ENCODE results near the gene ACBD6.

ACBD6 gene

DNA sequence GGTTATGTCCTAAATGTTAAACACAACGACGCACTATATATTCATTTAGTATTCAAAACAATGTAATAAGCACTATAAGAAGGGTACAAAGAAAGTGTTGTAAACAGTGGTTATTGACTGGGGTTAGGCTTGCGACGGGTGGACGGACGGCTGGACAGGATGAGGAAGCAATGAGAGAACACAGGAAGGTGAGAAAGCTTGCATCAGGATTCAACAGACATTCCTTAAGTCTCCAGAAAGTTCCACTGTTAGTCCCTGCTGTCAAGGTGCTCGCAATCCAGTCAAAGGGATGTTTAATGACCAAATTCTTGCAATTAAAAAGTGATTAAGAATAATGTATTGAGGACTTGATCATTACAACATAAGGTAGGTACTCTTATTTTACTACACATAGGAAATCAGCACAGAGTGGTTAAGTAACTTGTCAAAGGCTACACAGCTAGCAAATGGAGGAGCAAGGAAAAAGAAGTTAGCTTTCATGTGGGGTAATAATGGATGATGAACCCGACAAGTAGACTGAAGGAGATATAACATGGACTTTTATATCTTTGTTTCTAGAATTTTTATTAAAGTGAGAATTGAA lies 994 bp upstream of the ACBD6 start:
- TF ChIP-seq, protein P1, sequence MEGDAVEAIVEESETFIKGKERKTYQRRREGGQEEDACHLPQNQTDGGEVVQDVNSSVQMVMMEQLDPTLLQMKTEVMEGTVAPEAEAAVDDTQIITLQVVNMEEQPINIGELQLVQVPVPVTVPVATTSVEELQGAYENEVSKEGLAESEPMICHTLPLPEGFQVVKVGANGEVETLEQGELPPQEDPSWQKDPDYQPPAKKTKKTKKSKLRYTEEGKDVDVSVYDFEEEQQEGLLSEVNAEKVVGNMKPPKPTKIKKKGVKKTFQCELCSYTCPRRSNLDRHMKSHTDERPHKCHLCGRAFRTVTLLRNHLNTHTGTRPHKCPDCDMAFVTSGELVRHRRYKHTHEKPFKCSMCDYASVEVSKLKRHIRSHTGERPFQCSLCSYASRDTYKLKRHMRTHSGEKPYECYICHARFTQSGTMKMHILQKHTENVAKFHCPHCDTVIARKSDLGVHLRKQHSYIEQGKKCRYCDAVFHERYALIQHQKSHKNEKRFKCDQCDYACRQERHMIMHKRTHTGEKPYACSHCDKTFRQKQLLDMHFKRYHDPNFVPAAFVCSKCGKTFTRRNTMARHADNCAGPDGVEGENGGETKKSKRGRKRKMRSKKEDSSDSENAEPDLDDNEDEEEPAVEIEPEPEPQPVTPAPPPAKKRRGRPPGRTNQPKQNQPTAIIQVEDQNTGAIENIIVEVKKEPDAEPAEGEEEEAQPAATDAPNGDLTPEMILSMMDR (IDR thresholded peaks at IDR 0.05; ENCODE audit: low read depth, low read length) = no peak
- H3K4me3 ChIP-seq (ENCODE audit: low read depth, low read length) = peak overlapping the region; percentile 69

DNA sequence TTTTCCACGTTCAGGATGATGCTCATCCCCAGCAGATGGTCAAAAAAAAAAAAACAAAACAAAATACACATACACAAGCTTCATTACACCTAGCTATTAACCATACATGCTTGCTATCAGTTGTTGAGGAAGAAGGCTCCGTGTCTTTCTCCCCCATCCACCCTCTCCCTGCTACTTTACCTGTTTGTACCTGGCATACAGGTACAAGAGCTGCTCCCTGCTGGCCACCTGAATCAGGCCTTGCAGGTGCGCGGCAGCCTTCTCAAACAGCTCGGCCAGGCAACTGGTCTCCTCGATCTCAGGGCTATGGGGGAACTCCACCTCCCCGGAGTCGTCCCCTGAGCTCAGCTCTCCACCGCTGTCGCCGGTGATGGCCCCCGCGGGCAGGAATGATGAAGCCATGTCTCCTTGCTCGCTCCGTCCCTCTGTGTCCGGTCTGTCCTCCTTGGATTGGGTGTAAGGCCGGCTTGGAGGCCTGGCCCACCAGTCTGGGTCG lies 464 bp downstream of the ACBD6 start:
- H3K4me3 ChIP-seq (ENCODE audit: low read depth, low read length) = peak overlapping the region; percentile 69
- TF ChIP-seq, protein P1 (IDR thresholded peaks at IDR 0.05; ENCODE audit: low read depth, low read length) = no peak

DNA sequence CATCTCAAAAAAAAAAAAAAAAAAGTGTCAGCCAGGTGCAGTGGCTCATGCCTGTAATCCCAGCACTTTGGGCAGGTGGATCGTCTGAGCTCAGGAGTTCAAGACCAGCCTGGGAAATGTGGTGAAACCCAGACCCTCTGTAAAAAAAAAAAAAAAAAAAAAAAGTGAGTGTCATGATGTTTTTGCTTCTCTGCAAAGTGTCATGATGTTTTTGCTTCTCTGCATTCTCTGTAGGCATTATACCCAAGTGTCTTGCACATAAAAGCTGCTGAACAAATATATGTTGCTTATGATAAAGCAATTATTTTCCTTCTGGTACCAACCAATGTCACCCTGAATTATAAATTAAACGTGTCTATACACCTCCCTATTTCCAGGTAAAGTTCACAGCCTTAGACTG lies 1.7 kb downstream of the ACBD6 start:
- TF ChIP-seq, protein P1 (IDR thresholded peaks at IDR 0.05; ENCODE audit: low read depth, low read length) = no peak
- H3K4me3 ChIP-seq (ENCODE audit: low read depth, low read length) = peak overlapping the region; percentile 69

DNA sequence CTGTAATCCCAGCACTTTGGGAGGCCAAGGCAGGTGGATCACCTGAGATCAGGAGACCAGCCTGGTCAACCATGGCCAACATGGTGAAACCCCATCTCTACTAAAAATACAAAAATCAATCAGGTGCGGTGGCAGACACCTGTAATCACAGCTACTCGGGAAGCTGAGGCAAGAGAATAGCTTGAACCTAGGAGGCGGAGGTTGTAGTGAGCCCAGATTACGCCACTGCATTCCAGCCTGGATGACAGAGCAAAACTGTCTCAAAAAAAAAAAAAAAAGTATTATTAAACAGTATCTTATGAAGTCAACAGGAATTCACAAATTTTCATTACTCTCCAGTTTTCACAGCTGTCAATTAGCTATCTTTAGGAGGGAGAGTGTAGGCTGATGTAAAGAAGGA lies 3.8 kb downstream of the ACBD6 start:
- no peak overlapping the region for H3K4me3 ChIP-seq (ENCODE audit: low read depth, low read length)
- TF ChIP-seq, protein P1 (IDR thresholded peaks at IDR 0.05; ENCODE audit: low read depth, low read length) = no peak

DNA sequence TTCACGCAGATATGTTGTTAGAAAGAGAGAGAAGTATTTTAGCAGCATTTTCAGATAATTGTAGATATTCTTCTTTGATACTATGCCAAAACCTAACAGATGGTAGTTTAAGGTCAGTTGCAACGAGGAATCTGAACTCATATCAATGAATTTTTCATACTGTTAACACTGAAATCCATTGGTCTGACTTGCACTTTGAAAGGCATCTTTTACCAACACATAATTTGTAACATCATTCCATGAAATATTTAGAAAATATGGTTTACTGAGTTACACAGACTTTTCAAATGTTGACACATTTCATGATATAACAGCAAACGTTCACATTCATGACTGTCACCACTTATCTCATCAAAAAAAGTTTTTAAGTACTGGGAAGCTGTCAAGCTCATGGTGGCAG lies 4.6 kb downstream of the ACBD6 start:
- H3K4me3 ChIP-seq (ENCODE audit: low read depth, low read length) = no peak overlapping the region
- TF ChIP-seq, protein P1 (IDR thresholded peaks at IDR 0.05; ENCODE audit: low read depth, low read length) = no peak

DNA sequence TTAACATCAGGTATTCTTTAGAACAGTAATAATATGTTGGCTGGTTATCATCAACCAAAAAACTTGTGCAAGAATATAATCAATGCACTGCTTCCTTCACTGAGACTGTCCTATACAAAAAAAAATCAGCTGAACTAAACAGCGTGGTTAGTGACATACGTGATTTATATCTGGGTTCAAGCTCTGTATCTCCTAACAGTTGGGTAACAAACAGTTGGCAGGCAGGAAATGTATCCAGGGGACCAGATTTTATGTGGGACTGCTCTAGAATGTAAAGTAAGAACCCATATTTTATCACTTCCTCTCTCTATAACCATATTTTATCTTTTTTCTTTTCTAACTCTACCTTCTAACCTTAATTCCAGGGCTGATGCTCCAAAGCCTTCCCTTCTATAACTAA lies 8.0 kb downstream of the ACBD6 start:
- no peak overlapping the region for H3K4me3 ChIP-seq (ENCODE audit: low read depth, low read length)
- TF ChIP-seq, protein P1 (IDR thresholded peaks at IDR 0.05; ENCODE audit: low read depth, low read length) = no peak

DNA sequence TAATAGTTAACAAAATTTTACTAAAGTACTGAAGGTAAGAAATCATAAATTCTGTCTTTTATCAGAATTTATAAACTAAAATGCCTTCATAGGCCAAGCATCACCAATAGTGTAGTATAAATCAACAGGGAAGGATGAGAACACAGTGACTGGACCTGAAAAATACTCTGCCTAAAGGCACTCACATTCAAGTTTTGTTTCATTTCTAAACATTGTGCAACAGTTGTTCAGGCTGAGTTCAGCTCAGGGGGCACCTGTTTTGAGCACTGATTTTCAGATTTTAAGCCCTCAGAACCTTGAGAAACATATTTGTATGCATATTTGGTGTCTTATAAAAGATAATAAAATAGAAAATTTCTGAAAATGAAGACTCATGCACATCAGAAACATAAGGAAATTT lies 12.4 kb downstream of the ACBD6 start:
- no peak overlapping the region for H3K4me3 ChIP-seq (ENCODE audit: low read depth, low read length)
- TF ChIP-seq, protein P1 (IDR thresholded peaks at IDR 0.05; ENCODE audit: low read depth, low read length) = no peak
